GM20431 (cell line): ENCODE results near the gene IQSEC1.

Experiments used
- in situ Hi-C: fragments of 300-500 bp; cut with MseI, MboI; formaldehyde crosslinking; loops from one replicate; pipeline ENCODE4 v1.15.0; 2020; ENCODE audit warnings: low sequenced_read_pairs; ENCODE audit not compliant: unreplicated experiment

IQSEC1 gene

GRCh38 chr3:13021141-13022114, 51.8 kb downstream of the IQSEC1 start:
- in situ Hi-C loops: no loop called here

- in situ Hi-C loops: no loop called here
Observed at GRCh38 chr3:13020159-13020750, 53.0 kb downstream of the IQSEC1 start.

GRCh38 chr3:13019243-13020095, 53.8 kb downstream of the IQSEC1 start:
- in situ Hi-C loops: no loop called here

- in situ Hi-C loops: no loop called here
Observed at GRCh38 chr3:13018561-13019242, 54.5 kb downstream of the IQSEC1 start.

- in situ Hi-C loops: no loop called here
Observed at GRCh38 chr3:13018043-13018451, 55.2 kb downstream of the IQSEC1 start.

- in situ Hi-C loops: no loop called here
Observed at GRCh38 chr3:13017361-13018042, 55.7 kb downstream of the IQSEC1 start.

- in situ Hi-C loops: no loop called here
Observed at GRCh38 chr3:13016721-13017255, 56.4 kb downstream of the IQSEC1 start.

GRCh38 chr3:13016083-13016720, 57.0 kb downstream of the IQSEC1 start:
- in situ Hi-C loops: no loop called here

- in situ Hi-C loops: no loop called here
Observed at GRCh38 chr3:13015286-13016082, 57.7 kb downstream of the IQSEC1 start.

GRCh38 chr3:13014755-13015285, 58.4 kb downstream of the IQSEC1 start:
- in situ Hi-C loops: no loop called here

GRCh38 chr3:13013994-13014754, 59.1 kb downstream of the IQSEC1 start:
- in situ Hi-C loops: no loop called here

- in situ Hi-C loops: no loop called here
Observed at GRCh38 chr3:13013566-13013965, 59.7 kb downstream of the IQSEC1 start.

GRCh38 chr3:13013151-13013561, 60.1 kb downstream of the IQSEC1 start:
- in situ Hi-C loops: no loop called here

- in situ Hi-C loops: no loop called here
Observed at GRCh38 chr3:13012221-13012691, 61.0 kb downstream of the IQSEC1 start.

GRCh38 chr3:13011573-13012220, 61.5 kb downstream of the IQSEC1 start:
- in situ Hi-C loops: no loop called here
